ENCODE data around the gene CSH2.
"Not testable (repeated sequence)": the region's sequence is repeated elsewhere in the genome, so short reads cannot be mapped to it uniquely, and the experiment has no call there.

- not testable (repeated sequence) for TF ChIP-seq ZNF8 (CRISPR knock-in tag; IDR thresholded peaks at IDR 0.05); PPARA (CRISPR knock-in tag; IDR thresholded peaks at IDR 0.05; ENCODE audit: borderline replicate concordance); BACH2 (CRISPR knock-in tag; IDR thresholded peaks at IDR 0.05; ENCODE audit: borderline replicate concordance); ARNTL (CRISPR knock-in tag; IDR thresholded peaks at IDR 0.05; ENCODE audit: borderline replicate concordance, low read depth); SNAI2 (CRISPR knock-in tag; IDR thresholded peaks at IDR 0.05)
Observed at GRCh38 chr17:63885119-63885518, 11.6 kb upstream of the CSH2 start.
